ENCODE measurements around the gene HDAC9. TPM values are rescaled to one million over a fixed set of nuclear protein-coding genes. Genes with fewer than 3 reads are reported as not detected.

The HDAC9 gene
- total RNA-seq, 1 experiment from 2014 or later, result 7.7 TPM

GRCh38 chr7:18541871-18542212 lies 46.3 kb downstream of the HDAC9 start:
- Histone ChIP-seq H3K56ac (ENCODE audit: insufficient read length, low read depth, low read length) (no peak overlapping the region), H3K9ac (ENCODE audit: extremely low read depth, insufficient read length, low read length) (no peak overlapping the region), H3K4me2 (ENCODE audit: insufficient read depth, insufficient read length, low read length) (no peak overlapping the region), H2AFZ (ENCODE audit: low read length) (no peak overlapping the region), H3K27ac (ENCODE audit: insufficient read length, low read depth, low read length) (no peak overlapping the region), H4K5ac (ENCODE audit: insufficient read length, low read depth, low read length) (no peak overlapping the region), H2AK5ac (ENCODE audit: insufficient read length, low read length) (no peak overlapping the region), H3K9me3 (ENCODE audit: control insufficient read depth, low read depth, low read length) (no peaks in the 10 kb centered on the region), H2BK15ac (ENCODE audit: low read depth, low read length) (no peak overlapping the region), H2BK5ac (ENCODE audit: insufficient read length, low read length) (no peak overlapping the region), H2BK20ac (ENCODE audit: low read depth, low read length, poor library complexity, severe bottlenecking) (no peak overlapping the region), H3K14ac (ENCODE audit: insufficient read depth, low read length) (no peak overlapping the region), H3K79me2 (ENCODE audit: insufficient read depth, low read length) (no peaks in the 10 kb centered on the region), H3K23me2 (ENCODE audit: insufficient read length, low read depth, low read length, poor library complexity, severe bottlenecking) (no peaks in the 10 kb centered on the region), H3T11ph (ENCODE audit: low read length) (no peak overlapping the region), H3K18ac (ENCODE audit: insufficient read length, low read depth, low read length) (no peak overlapping the region), H4K91ac (ENCODE audit: insufficient read length, low read depth, low read length) (no peak overlapping the region), H4K8ac (replicated peaks; ENCODE audit: insufficient read length, low read depth, low read length) (no peak overlapping the region), H3K79me1 (ENCODE audit: insufficient read depth, low read depth, low read length, poor library complexity, severe bottlenecking) (no peaks in the 10 kb centered on the region), H4K20me1 (ENCODE audit: control insufficient read depth, insufficient read depth, insufficient read length) (no peaks in the 10 kb centered on the region), H3K23ac (ENCODE audit: insufficient read length, low read depth, low read length) (no peak overlapping the region), H2BK12ac (ENCODE audit: insufficient read length, low read depth, low read length) (no peak overlapping the region), H3K27me3 (ENCODE audit: insufficient read depth, low read length) (no peaks in the 10 kb centered on the region), H3K4me1 (ENCODE audit: insufficient read depth, low read length) (no peaks in the 10 kb centered on the region), H3K4ac (ENCODE audit: low read depth, low read length) (no peak overlapping the region), H2BK120ac (ENCODE audit: low read depth, low read length, poor library complexity, severe bottlenecking) (no peak overlapping the region)
- no peaks in the 10 kb centered on the region for H3K27me3 Mint-ChIP-seq (ENCODE audit: low read depth)
- no peak for TF ChIP-seq CTCF (conservative IDR thresholded peaks at IDR 0.05)
- H3K9me3 Mint-ChIP-seq, result no peaks in the 10 kb centered on the region
- H3K27ac Mint-ChIP-seq, result no peak overlapping the region
- H3K36me3 Mint-ChIP-seq (ENCODE audit: insufficient read depth in 1 of 3, low read depth in 3 of 3), result no peaks in the 10 kb centered on the region
- WGBS (ENCODE audit: extremely low coverage, insufficient read length, low lambda C conversion rate), result no CpG with 5 or more reads among the region's 6 CpGs
- no peak overlapping the region for H3K4me3 Mint-ChIP-seq
- no peak for DNase-seq
- H3K4me1 Mint-ChIP-seq, result peaks cover 0 to 7% of the 10 kb centered on the region in 2 experiments; a peak in 3 of 4 replicates

Measured in H9 (cell line).